SK-N-SH (cell line): ENCODE measurements around the gene ST8SIA6. TPM values are rescaled to one million over a fixed set of nuclear protein-coding genes. Genes with fewer than 3 reads are reported as not detected.

ENCODE experiments used
- CTCF ChIA-PET: fragments of 300-600, 350-600 bp; formaldehyde crosslinking; extraction: SDS; loops from one replicate; lab custom pipeline; 2021; lab: Yijun Ruan, JAX
- POLR2A ChIA-PET: fragments of 350-600 bp; sonication (Branson Sonifier 250); formaldehyde crosslinking; extraction: SDS; loops from one replicate; lab custom pipeline; 2020; ENCODE audit warnings: antibody characterized with exemption, inconsistent platforms; lab: Yijun Ruan, JAX
- DNase-seq: peaks from one replicate; pipeline ENCODE4 v3.0.0; 2012
- H2AFZ ChIP-seq: fragments of 200-600 bp; sonication (generic); 2 replicates; pipeline ENCODE4 v1.8.1; 2016; ENCODE audit warnings: antibody characterized with exemption, mild to moderate bottlenecking, low read depth
- H3F3A ChIP-seq: fragments of 200-600 bp; sonication (generic); replicated peaks from 2 replicates; pipeline ENCODE3; 2016; ENCODE audit warnings: antibody characterized with exemption, mild to moderate bottlenecking; ENCODE audit not compliant: insufficient read depth
- H3K27ac ChIP-seq, 2 experiments: fragments of 200-500 bp in 1 of 2; fragments of 200-600 bp in 1 of 2; sonication (Bioruptor generic) in 1 of 2; sonication (generic), shearing (Covaris generic) in 1 of 2; 2 replicates each; pipeline versions ENCODE4 v1.5.1 to v1.6.1; 2014 to 2016; ENCODE audit warnings: low read depth in 2 of 2, inconsistent platforms in 1 of 2, low read length in 1 of 2, mild to moderate bottlenecking in 1 of 2, mixed read lengths in 1 of 2
- H3K27me3 ChIP-seq: fragments of 200-600 bp; sonication (generic), shearing (Covaris generic); 2 replicates; pipeline ENCODE4 v1.6.1; 2016; ENCODE audit warnings: mixed run types; ENCODE audit not compliant: insufficient read depth
- H3K36me3 ChIP-seq, 2 experiments: fragments of 200-500 bp in 1 of 2; fragments of 200-600 bp in 1 of 2; sonication (Bioruptor generic) in 1 of 2; sonication (generic) in 1 of 2; replicated peaks in 1 of 2; 2 replicates each; pipeline versions ENCODE3 to v1.5.1; 2014 to 2016; ENCODE audit warnings: low read length in 1 of 2, mild to moderate bottlenecking in 1 of 2; ENCODE audit not compliant: insufficient read depth in 2 of 2, control insufficient read depth in 1 of 2
- H3K4me1 ChIP-seq, 2 experiments: fragments of 200-500 bp in 1 of 2; fragments of 200-600 bp in 1 of 2; sonication (Bioruptor generic) in 1 of 2; sonication (generic), shearing (Covaris generic) in 1 of 2; 2 replicates each; pipeline versions ENCODE4 v1.5.1 to v1.6.1; 2014 to 2016; ENCODE audit warnings: low read depth in 1 of 2, low read length in 1 of 2, mixed run types in 1 of 2; ENCODE audit not compliant: insufficient read depth in 2 of 2, control insufficient read depth in 1 of 2
- H3K4me2 ChIP-seq: fragments of 200-600 bp; sonication (generic), shearing (Covaris generic); 2 replicates; pipeline ENCODE4 v1.6.1; 2017; ENCODE audit warnings: mixed run types
- H3K4me3 ChIP-seq, 2 experiments: fragments of 200-500 bp in 1 of 2; fragments of 200-600 bp in 1 of 2; sonication (Bioruptor generic) in 1 of 2; sonication (generic), shearing (Covaris generic) in 1 of 2; 2 replicates each; pipeline versions ENCODE4 v1.5.1 to v1.8.1; 2014 to 2016; ENCODE audit warnings: low read depth in 2 of 2, inconsistent platforms in 1 of 2, low read length in 1 of 2, mild to moderate bottlenecking in 1 of 2, mixed read lengths in 1 of 2, moderate library complexity in 1 of 2
- H3K79me2 ChIP-seq: fragments of 200-600 bp; sonication (generic); 2 replicates; pipeline ENCODE4 v1.8.1; 2017; ENCODE audit warnings: mild to moderate bottlenecking; ENCODE audit not compliant: insufficient read depth
- H3K9ac ChIP-seq: fragments of 200-600 bp; sonication (generic); 2 replicates; pipeline ENCODE4 v1.6.1; 2017; ENCODE audit warnings: mixed run types
- H3K9me2 ChIP-seq: fragments of 200-600 bp; sonication (generic); 2 replicates; pipeline ENCODE4 v1.6.1; 2017; ENCODE audit warnings: mixed run types
- H3K9me3 ChIP-seq: fragments of 200-600 bp; sonication (generic); 2 replicates; pipeline ENCODE4 v1.6.1; 2017; ENCODE audit warnings: mixed run types, mild to moderate bottlenecking, moderate library complexity
- H4K20me1 ChIP-seq: fragments of 200-600 bp; sonication (generic); 2 replicates; pipeline ENCODE4 v1.6.1; 2017; ENCODE audit warnings: mild to moderate bottlenecking, mixed run types; ENCODE audit not compliant: insufficient read depth
- CTCF ChIP-seq: fragments of 200-600 bp; sonication (generic); IDR thresholded peaks from 2 replicates; pipeline ENCODE4 v1.6.1; 2017; ENCODE audit warnings: antibody characterized with exemption, mild to moderate bottlenecking, moderate library complexity
- ELF1 ChIP-seq: IDR thresholded peaks from 2 replicates; pipeline ENCODE4 v1.4.0; 2012
- EP300 ChIP-seq, 2 experiments: IDR thresholded peaks; 2 replicates each; pipeline versions ENCODE4 v1.4.0 to v1.6.1; 2012; ENCODE audit warnings: borderline replicate concordance in 1 of 2, low read depth in 1 of 2, low read length in 1 of 2
- FOXJ3 ChIP-seq: sonication (generic); formaldehyde crosslinking; IDR thresholded peaks from 2 replicates; pipeline ENCODE4 v1.5.1; 2020; ENCODE audit warnings: mild to moderate bottlenecking, missing genetic modification reagents
- GABPA ChIP-seq: IDR thresholded peaks from 2 replicates; pipeline ENCODE4 v1.4.0; 2012; ENCODE audit warnings: low read depth, mild to moderate bottlenecking
- GATA2 ChIP-seq: sonication (generic); formaldehyde crosslinking; IDR thresholded peaks from 2 replicates; pipeline ENCODE4 v1.5.0; 2020; ENCODE audit warnings: mild to moderate bottlenecking, missing genetic modification reagents
- IRF3 ChIP-seq: fragments of 150-350 bp; IDR thresholded peaks from 2 replicates; pipeline ENCODE4 v1.6.1; 2016; ENCODE audit warnings: mild to moderate bottlenecking, low read depth, low read length
- MEF2A ChIP-seq: IDR thresholded peaks from 2 replicates; pipeline ENCODE4 v1.4.0; 2012; ENCODE audit warnings: low read depth, borderline replicate concordance
- MXI1 ChIP-seq: IDR thresholded peaks from 2 replicates; pipeline ENCODE4 v1.6.1; 2012; ENCODE audit warnings: mild to moderate bottlenecking, low read depth, low read length, improper control_type of control experiment
- PBX3 ChIP-seq: IDR thresholded peaks from 2 replicates; pipeline ENCODE4; 2012
- RAD21 ChIP-seq: IDR thresholded peaks from 2 replicates; pipeline ENCODE4 v1.6.1; 2012; ENCODE audit warnings: mild to moderate bottlenecking, low read length
- RCOR1 ChIP-seq: fragments of 150-350 bp; IDR thresholded peaks from 2 replicates; pipeline ENCODE4 v1.6.1; 2017; ENCODE audit warnings: antibody characterized with exemption, low read length
- REST ChIP-seq: IDR thresholded peaks from 2 replicates; pipeline ENCODE4 v1.6.1; 2012; ENCODE audit warnings: mild to moderate bottlenecking, low read depth, low read length, moderate library complexity
- RFX5 ChIP-seq: IDR thresholded peaks from 2 replicates; pipeline ENCODE4 v1.6.1; 2012; ENCODE audit warnings: mild to moderate bottlenecking, improper control_type of control experiment, low read length
- RXRA ChIP-seq: IDR thresholded peaks from 2 replicates; pipeline ENCODE4 v1.4.0; 2012; ENCODE audit warnings: low read depth, mild to moderate bottlenecking, borderline replicate concordance
- TAF1 ChIP-seq: IDR thresholded peaks from 2 replicates; pipeline ENCODE4 v1.6.1; 2012; ENCODE audit warnings: low read depth, mild to moderate bottlenecking, low read length, moderate library complexity, borderline replicate concordance
- TCF12 ChIP-seq: IDR thresholded peaks from 2 replicates; pipeline ENCODE4 v1.4.0; 2012
- TEAD4 ChIP-seq: IDR thresholded peaks from 2 replicates; pipeline ENCODE4 v1.4.0; 2012; ENCODE audit warnings: mild to moderate bottlenecking, borderline replicate concordance; ENCODE audit not compliant: insufficient read depth
- USF2 ChIP-seq: fragments of 150-350 bp; IDR thresholded peaks from 2 replicates; pipeline ENCODE4 v1.6.1; 2017; ENCODE audit warnings: antibody characterized with exemption, low read length, low read depth, borderline replicate concordance
- YY1 ChIP-seq: IDR thresholded peaks from 2 replicates; pipeline ENCODE4 v1.4.0; 2012; ENCODE audit warnings: low read depth, mild to moderate bottlenecking
- WGBS: methylation state at CpG from one replicate; pipeline ENCODE4 v1.1.6; 2017; ENCODE audit warnings: low lambda C conversion rate; 5-methylcytosine and 5-hydroxymethylcytosine counted together
- polyA plus RNA-seq, 3 experiments: library from polyadenylated mRNA; depleted of rRNA; stranded (reverse); fragments of >200 nt; gene quantifications; 2 replicates each; pipeline ENCODE4 v1.2.3, GENCODE V29; 2012

Gene ST8SIA6
- polyA plus RNA-seq, 1 of the 3 experiments (the other 2 are of a cell fraction): 0.03 TPM

- no peak for DNase-seq
- no peaks in the 10 kb centered on the region for H3K79me2 ChIP-seq
- ChIA-PET POLR2A (no interaction called here), CTCF (no interaction called here)
- H3K4me3 ChIP-seq: no peak overlapping the region
- H3K4me1 ChIP-seq: no peaks in the 10 kb centered on the region
- H3K9me2 ChIP-seq: peaks cover 2% of the 10 kb centered on the region; the same call in 1 of the 2 replicates
- H3K9me3 ChIP-seq: no peaks in the 10 kb centered on the region
- 30% methylated on average over 5 of the region's 5 CpGs for WGBS
- H3K4me2 ChIP-seq: no peak overlapping the region
- no peak overlapping the region for H3K9ac ChIP-seq
- H4K20me1 ChIP-seq: no peaks in the 10 kb centered on the region
- no peaks in the 10 kb centered on the region for H3F3A ChIP-seq
- no peaks in the 10 kb centered on the region for H3K27me3 ChIP-seq
- no peak overlapping the region for H3K27ac ChIP-seq
- TF ChIP-seq EP300 (IDR thresholded peaks at IDR 0.05; ENCODE audit: borderline replicate concordance in 1 of 2, low read depth in 1 of 2, low read length in 1 of 2) (no peak), RXRA (no peak), RFX5 (no peak), FOXJ3 (CRISPR knock-in tag) (no peak), TCF12 (no peak), REST (no peak), YY1 (no peak), TEAD4 (no peak), TAF1 (no peak), MXI1 (no peak), PBX3 (no peak), RCOR1 (no peak), CTCF (no peak), GABPA (no peak), MEF2A (no peak), GATA2 (CRISPR knock-in tag) (no peak), RAD21 (no peak), ELF1 (no peak), USF2 (no peak), IRF3 (no peak)
- no peak overlapping the region for H2AFZ ChIP-seq
- no peaks in the 10 kb centered on the region for H3K36me3 ChIP-seq
These were observed 10.2 kb upstream of the ST8SIA6 start for GRCh38 chr10:17464545-17464944.
